22Rv1 (cell line): ENCODE measurements around the gene MTERF1.

Experiments
- CTCF ChIP-seq: fragments of 450-650 bp; IDR thresholded peaks from 2 replicates; pipeline ENCODE4 v1.5.1; 2017; ENCODE audit warnings: mild to moderate bottlenecking
- ZFX ChIP-seq: fragments of 450-650 bp; IDR thresholded peaks from 2 replicates; pipeline ENCODE4 v1.6.1; 2017; ENCODE audit warnings: antibody characterized with exemption, borderline replicate concordance

GRCh38 chr7:91850455-91850854 is 30.0 kb downstream of the MTERF1 start:
- TF ChIP-seq CTCF (no peak), ZFX (no peak)
